ENCODE measurements around the gene TSPEAR.

Gene TSPEAR

GRCh38 chr21:44478124-44478800 is 233.1 kb downstream of the TSPEAR start:
- no peak for DNase-seq

- DNase-seq: no peak
Observed at GRCh38 chr21:44477712-44478111, 233.7 kb downstream of the TSPEAR start.

GRCh38 chr21:44477131-44477530 is 234.2 kb downstream of the TSPEAR start:
- no peak for DNase-seq

GRCh38 chr21:44475266-44475845 is 236.0 kb downstream of the TSPEAR start:
- no peak for DNase-seq

- DNase-seq: no peak
Observed at GRCh38 chr21:44473915-44474555, 237.3 kb downstream of the TSPEAR start.

GRCh38 chr21:44471996-44472395 is 239.4 kb downstream of the TSPEAR start:
- DNase-seq: no peak

GRCh38 chr21:44471341-44471740 is 240.0 kb downstream of the TSPEAR start:
- no peak for DNase-seq

- DNase-seq: no peak
Observed at GRCh38 chr21:44467859-44468195, 243.5 kb downstream of the TSPEAR start.

- no peak for DNase-seq
Observed at GRCh38 chr21:44466996-44467858, 244.1 kb downstream of the TSPEAR start.

- DNase-seq: no peak
Observed at GRCh38 chr21:44466351-44466954, 244.9 kb downstream of the TSPEAR start.

GRCh38 chr21:44464351-44464750 is 247.0 kb downstream of the TSPEAR start:
- DNase-seq: no peak

- DNase-seq: no peak
Observed at GRCh38 chr21:44463724-44464123, 247.6 kb downstream of the TSPEAR start.

- no peak for DNase-seq
Observed at GRCh38 chr21:44462834-44463200, 248.6 kb downstream of the TSPEAR start.

- no peak for DNase-seq
Observed at GRCh38 chr21:44462086-44462833, 249.1 kb downstream of the TSPEAR start.

GRCh38 chr21:44461464-44462001 is 249.8 kb downstream of the TSPEAR start:
- no peak for DNase-seq

- no peak for DNase-seq
Observed at GRCh38 chr21:44461005-44461404, 250.4 kb downstream of the TSPEAR start.

- no peak for DNase-seq
Observed at GRCh38 chr21:44460441-44460755, 251.0 kb downstream of the TSPEAR start.

GRCh38 chr21:44459712-44460440 is 251.5 kb downstream of the TSPEAR start:
- DNase-seq: no peak

- DNase-seq: no peak
Observed at GRCh38 chr21:44458971-44459711, 252.2 kb downstream of the TSPEAR start.

GRCh38 chr21:44456915-44457736 is 254.2 kb downstream of the TSPEAR start:
- no peak for DNase-seq

Measured in CD4-positive, alpha-beta T cell treated with Interleukin-10 for 1 hour (primary cell).